Mammary epithelial cell (primary cell): ENCODE results near the gene CAMK2D.

Source experiments
- EZH2 ChIP-seq: IDR thresholded peaks from 2 replicates; pipeline ENCODE4 v1.6.1; 2012; ENCODE audit warnings: low read length, inconsistent platforms, borderline replicate concordance
- TF ChIP-seq, protein P1 (sequence below), 2 donors: IDR thresholded peaks in 1 of 2; conservative IDR thresholded peaks in 1 of 2; 2 replicates each; pipeline ENCODE4 v1.5.1; 2011 to 2012; ENCODE audit warnings: inconsistent platforms in 2 of 2, low read length in 2 of 2, mild to moderate bottlenecking in 2 of 2, control low read depth in 1 of 2, low read depth in 1 of 2; ENCODE audit not compliant: insufficient read depth in 1 of 2; ENCODE audit errors: extremely low read depth in 1 of 2

- TF ChIP-seq, protein P1, sequence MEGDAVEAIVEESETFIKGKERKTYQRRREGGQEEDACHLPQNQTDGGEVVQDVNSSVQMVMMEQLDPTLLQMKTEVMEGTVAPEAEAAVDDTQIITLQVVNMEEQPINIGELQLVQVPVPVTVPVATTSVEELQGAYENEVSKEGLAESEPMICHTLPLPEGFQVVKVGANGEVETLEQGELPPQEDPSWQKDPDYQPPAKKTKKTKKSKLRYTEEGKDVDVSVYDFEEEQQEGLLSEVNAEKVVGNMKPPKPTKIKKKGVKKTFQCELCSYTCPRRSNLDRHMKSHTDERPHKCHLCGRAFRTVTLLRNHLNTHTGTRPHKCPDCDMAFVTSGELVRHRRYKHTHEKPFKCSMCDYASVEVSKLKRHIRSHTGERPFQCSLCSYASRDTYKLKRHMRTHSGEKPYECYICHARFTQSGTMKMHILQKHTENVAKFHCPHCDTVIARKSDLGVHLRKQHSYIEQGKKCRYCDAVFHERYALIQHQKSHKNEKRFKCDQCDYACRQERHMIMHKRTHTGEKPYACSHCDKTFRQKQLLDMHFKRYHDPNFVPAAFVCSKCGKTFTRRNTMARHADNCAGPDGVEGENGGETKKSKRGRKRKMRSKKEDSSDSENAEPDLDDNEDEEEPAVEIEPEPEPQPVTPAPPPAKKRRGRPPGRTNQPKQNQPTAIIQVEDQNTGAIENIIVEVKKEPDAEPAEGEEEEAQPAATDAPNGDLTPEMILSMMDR (conservative IDR thresholded peaks at IDR 0.05 in 1 of 2, IDR thresholded peaks at IDR 0.05 in 1 of 2; ENCODE audit: extremely low read depth in 1 of 2, insufficient read depth in 1 of 2, low read depth in 1 of 2, low read length in 2 of 2): no peak
- no peak for TF ChIP-seq EZH2
Measured at GRCh38 chr4:113461281-113461680, 300.3 kb downstream of the CAMK2D start.
